Vagina (tissue), 2 donors: ENCODE data around the gene STT3B.

Experiments
- CTCF ChIP-seq, 3 experiments: fragments of 450-650 bp in 2 of 3; fragments of 200-600 bp in 1 of 3; sonication (generic) in 1 of 3; IDR thresholded peaks; one replicate each; pipeline ENCODE4 v1.5.1; 2017 to 2019; ENCODE audit warnings: antibody characterized with exemption in 3 of 3, mild to moderate bottlenecking in 2 of 3, moderate library complexity in 2 of 3
- POLR2A ChIP-seq, 2 donors: fragments of 450-650 bp; IDR thresholded peaks; one replicate each; pipeline ENCODE4 v1.6.1; 2017; ENCODE audit warnings: antibody characterized with exemption in 2 of 2, mild to moderate bottlenecking in 2 of 2, moderate library complexity in 2 of 2
- POLR2AphosphoS5 ChIP-seq, 2 donors: sonication (generic); formaldehyde crosslinking; IDR thresholded peaks; one replicate each; pipeline ENCODE4 v1.9.0; 2017; ENCODE audit warnings: antibody characterized with exemption in 2 of 2, mild to moderate bottlenecking in 2 of 2, low read depth in 1 of 2; ENCODE audit not compliant: insufficient read depth in 1 of 2

GRCh38 chr3:31606453-31606852, 73.7 kb downstream of the STT3B start:
- no peak for TF ChIP-seq CTCF (IDR thresholded peaks at IDR 0.05)
- no peak for TF ChIP-seq POLR2AphosphoS5 (IDR thresholded peaks at IDR 0.05; ENCODE audit: insufficient read depth in 1 of 2, low read depth in 1 of 2)
- TF ChIP-seq POLR2A (IDR thresholded peaks at IDR 0.05), result no peak
